HepG2 (cell line): Measurements from ENCODE around the gene ZSCAN1. TPM values are rescaled to one million over a fixed set of nuclear protein-coding genes. Genes with fewer than 3 reads are reported as not detected.

ENCODE experiments used
- ATAC-seq: fragments of 200-7000 bp; cut with Tn5 transposase; 3 replicates; pipeline ENCODE4 v1.9.1; 2020; ENCODE audit warnings: mild to moderate bottlenecking, moderate library complexity
- BruUV-seq: library from RNA; stranded (reverse); fragments of 400-500 nt; replicated peaks from 2 replicates; lab custom pipeline; 2021; lab: Mats Ljungman, UMichigan
- CTCF ChIA-PET: fragments of 300-600 bp; formaldehyde crosslinking; extraction: SDS; loops from one replicate; lab custom pipeline; 2021; ENCODE audit warnings: low total read pairs, inconsistent platforms, low intra/inter-chr PET ratio; lab: Yijun Ruan, JAX
- POLR2A ChIA-PET: fragments of 350-600 bp; sonication (Branson Sonifier 250); formaldehyde crosslinking; loops from one replicate; lab custom pipeline; 2020; ENCODE audit warnings: antibody characterized with exemption, inconsistent platforms; lab: Yijun Ruan, JAX
- DNase-seq: peaks from one replicate; pipeline ENCODE4 v3.0.0-alpha.2; 2015; ENCODE audit warnings: low spot score
- FAIRE-seq: peaks from 3 replicates; lab custom pipeline; 2011; peaks lifted over from hg19 to GRCh38; lab: Jason Lieb, UNC
- H2AFZ ChIP-seq: one replicate; pipeline ENCODE4 v1.6.1; 2011; ENCODE audit warnings: low read length, inconsistent platforms
- H3K27ac ChIP-seq: fragments of 300-600 bp; 3 replicates; pipeline ENCODE4 v1.8.0; 2011; ENCODE audit warnings: mixed run types, mild to moderate bottlenecking, mixed read lengths, low read length, inconsistent platforms; ENCODE audit not compliant: insufficient read depth; ENCODE audit errors: extremely low read length
- H3K27me3 ChIP-seq, 2 experiments: fragments of 200-600 bp in 1 of 2; 2 replicates in 1 of 2; 3 replicates in 1 of 2; pipeline versions ENCODE4 v1.6.0 to v1.8.0; 2011; ENCODE audit warnings: low read length in 2 of 2, mild to moderate bottlenecking in 2 of 2, moderate library complexity in 2 of 2, inconsistent platforms in 1 of 2; ENCODE audit not compliant: insufficient read depth in 2 of 2, control insufficient read depth in 1 of 2
- H3K36me3 ChIP-seq, 2 experiments: fragments of 200-600 bp in 1 of 2; replicated peaks in 1 of 2; 2 replicates in 1 of 2; 3 replicates in 1 of 2; pipeline versions ENCODE4 v1.5.1 to v1.8.0; 2011; ENCODE audit warnings: low read length in 2 of 2, inconsistent platforms in 1 of 2; ENCODE audit not compliant: insufficient read depth in 2 of 2, control insufficient read depth in 1 of 2
- H3K4me1 ChIP-seq: 2 replicates; pipeline ENCODE4 v1.5.1; 2012; ENCODE audit warnings: low read length, inconsistent platforms; ENCODE audit not compliant: insufficient read depth
- H3K4me2 ChIP-seq: 2 replicates; pipeline ENCODE4 v1.6.0; 2011; ENCODE audit warnings: low read depth, low read length, inconsistent platforms
- H3K4me3 ChIP-seq, 3 experiments: fragments of 200-600 bp in 1 of 3; sonication (generic), shearing (Covaris generic) in 1 of 3; replicated peaks in 1 of 3; 2 replicates each; pipeline ENCODE4 v1.5.1; 2011 to 2016; ENCODE audit warnings: low read length in 3 of 3, inconsistent platforms in 2 of 3, low read depth in 2 of 3, mild to moderate bottlenecking in 2 of 3, control low read depth in 1 of 3, mixed read lengths in 1 of 3; ENCODE audit not compliant: insufficient read depth in 1 of 3
- H3K79me2 ChIP-seq: one replicate; pipeline ENCODE4 v1.6.1; 2011; ENCODE audit warnings: low read length, inconsistent platforms; ENCODE audit not compliant: insufficient read depth
- H3K9ac ChIP-seq: 2 replicates; pipeline ENCODE4 v1.6.0; 2011; ENCODE audit warnings: mild to moderate bottlenecking, low read depth, low read length, inconsistent platforms; ENCODE audit not compliant: insufficient read depth
- H3K9me3 ChIP-seq: 2 replicates; pipeline ENCODE4 v1.5.1; 2012; ENCODE audit warnings: mild to moderate bottlenecking, low read length
- H4K20me1 ChIP-seq: 2 replicates; pipeline ENCODE4 v1.6.0; 2011; ENCODE audit warnings: inconsistent platforms, mild to moderate bottlenecking, low read length, moderate library complexity; ENCODE audit not compliant: insufficient read depth
- ARHGAP35 ChIP-seq: sonication (generic); formaldehyde crosslinking; IDR thresholded peaks from 2 replicates; pipeline ENCODE4 v1.9.0; 2022; ENCODE audit warnings: mild to moderate bottlenecking, inconsistent platforms, moderate library complexity, missing genetic modification reagents, borderline replicate concordance
- CREM ChIP-seq, 2 experiments: sonication (generic) in 1 of 2; formaldehyde crosslinking in 1 of 2; IDR thresholded peaks; 2 replicates each; pipeline versions ENCODE4 v1.4.0 to v1.6.1; 2016 to 2020; ENCODE audit warnings: antibody characterized with exemption in 1 of 2, mild to moderate bottlenecking in 1 of 2, missing genetic modification reagents in 1 of 2
- HOXA7 ChIP-seq: sonication (generic); formaldehyde crosslinking; IDR thresholded peaks from 2 replicates; pipeline ENCODE4 v1.8.1; 2022; ENCODE audit warnings: mild to moderate bottlenecking, missing genetic modification reagents, moderate library complexity
- NAIF1 ChIP-seq: sonication (generic); formaldehyde crosslinking; IDR thresholded peaks from 2 replicates; pipeline ENCODE4 v1.5.0; 2020; ENCODE audit warnings: mild to moderate bottlenecking, missing genetic modification reagents, borderline replicate concordance
- NR2F1 ChIP-seq, 2 experiments: fragments of 450-650 bp in 1 of 2; formaldehyde crosslinking in 1 of 2; IDR thresholded peaks; 2 replicates each; pipeline versions ENCODE4 v1.5.0 to v1.6.1; 2016 to 2020; ENCODE audit warnings: mild to moderate bottlenecking in 1 of 2, missing compliant biosample characterization in 1 of 2, missing genetic modification reagents in 1 of 2, moderate library complexity in 1 of 2
- TOPORS ChIP-seq: sonication (generic); formaldehyde crosslinking; IDR thresholded peaks from 2 replicates; pipeline ENCODE4 v1.8.0; 2023; ENCODE audit warnings: mild to moderate bottlenecking, missing genetic modification reagents
- ZC3H4 ChIP-seq: sonication (generic); formaldehyde crosslinking; IDR thresholded peaks from 2 replicates; pipeline ENCODE4 v1.4.0; 2020; ENCODE audit warnings: missing genetic modification reagents, borderline replicate concordance
- ZNF558 ChIP-seq: sonication (generic); formaldehyde crosslinking; IDR thresholded peaks from 2 replicates; pipeline ENCODE4 v1.9.0; 2022; ENCODE audit warnings: mild to moderate bottlenecking, missing genetic modification reagents, borderline replicate concordance
- WGBS: methylation state at CpG from one replicate; pipeline ENCODE4 v1.1.6; 2017; ENCODE audit warnings: low lambda C conversion rate; 5-methylcytosine and 5-hydroxymethylcytosine counted together
- in situ Hi-C: cut with HindIII; loops from 2 replicates; pipeline ENCODE4 v1.10.0; 2017; ENCODE audit warnings: low pct_unique_long_range_greater_than_20kb; ENCODE audit not compliant: extremely low pct_ligation_motif_present
- intact Hi-C: fragments of 100-400 bp; cut with micrococcal nuclease; formaldehyde crosslinking; loops from one replicate; pipeline ENCODE4 v1.10.0; 2022; ENCODE audit not compliant: unreplicated experiment
- polyA plus RNA-seq, 8 experiments: library from polyadenylated mRNA; depleted of rRNA in 3 of 8; stranded (reverse) in 7 of 8; unstranded in 1 of 8; fragments of >200 nt; fragmentation: Illumina TruSeq in 4 of 8; extraction: Trizol in 4 of 8; gene quantifications; 2 replicates each; pipeline versions ENCODE4 v1.2.1 to v1.2.3, GENCODE V29; 2011 to 2016; ENCODE audit warnings: low read depth in 4 of 8, missing spikeins in 1 of 8, mixed read lengths in 1 of 8; ENCODE audit not compliant: insufficient read depth in 1 of 8
- total RNA-seq, 5 experiments: library from RNA; depleted of rRNA; stranded (reverse); fragments of >200 nt; fragmentation: Illumina TruSeq; extraction: Trizol; gene quantifications; 2 replicates each; pipeline ENCODE4 v1.2.3, GENCODE V29; 2016; ENCODE audit warnings: low read depth in 1 of 5

The ZSCAN1 gene
- total and polyA plus RNA-seq, 2 of the 13 experiments (the other 11 are each of a cell fraction or from before 2014, with no cell fraction given) = not detected

DNA sequence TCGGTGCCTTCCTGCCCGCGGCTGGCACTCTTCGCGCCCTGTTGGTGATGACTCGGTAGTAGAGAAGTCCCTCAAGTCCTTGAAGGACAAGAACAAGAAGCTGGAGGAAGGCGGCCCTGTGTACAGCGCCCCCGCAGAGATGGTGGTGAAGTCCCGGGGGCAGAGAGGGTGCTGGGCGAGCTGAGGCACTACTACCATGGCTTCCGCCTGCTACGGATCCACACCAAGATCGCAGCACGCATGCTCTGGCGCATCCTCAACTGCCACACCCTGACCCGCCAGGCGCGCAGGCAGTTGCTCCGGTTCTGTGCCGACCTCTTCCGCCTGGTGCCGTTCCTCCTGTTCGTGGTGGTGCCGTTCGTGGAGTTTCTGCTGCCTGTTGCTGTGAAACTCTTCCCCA, 11.1 kb downstream of the ZSCAN1 start:
- Histone ChIP-seq H3K4me3 (no peak overlapping the region), H3K79me2 (no peaks in the 10 kb centered on the region), H3K4me2 (no peak overlapping the region), H3K36me3 (no peaks in the 10 kb centered on the region), H3K9me3 (peaks cover 63% of the 10 kb centered on the region), H3K27me3 (no peaks in the 10 kb centered on the region; a peak in 1 of 5 replicates), H3K9ac (no peak overlapping the region), H3K4me1 (no peaks in the 10 kb centered on the region), H4K20me1 (no peaks in the 10 kb centered on the region), H3K27ac (no peak overlapping the region), H2AFZ (no peak overlapping the region)
- FAIRE-seq (no peak), DNase-seq (no peak), ATAC-seq (no peak)
- TF ChIP-seq NR2F1 (CRISPR knock-in tag; IDR thresholded peaks at IDR 0.05) = no peak
- WGBS = 81% methylated on average over 16 of the region's 26 CpGs
- intact Hi-C loops (no loop called here), in situ Hi-C loops (no loop called here)
- no TSS peak for BruUV-seq
- CTCF ChIA-PET = no interaction called here
- POLR2A ChIA-PET = no interaction called here

DNA sequence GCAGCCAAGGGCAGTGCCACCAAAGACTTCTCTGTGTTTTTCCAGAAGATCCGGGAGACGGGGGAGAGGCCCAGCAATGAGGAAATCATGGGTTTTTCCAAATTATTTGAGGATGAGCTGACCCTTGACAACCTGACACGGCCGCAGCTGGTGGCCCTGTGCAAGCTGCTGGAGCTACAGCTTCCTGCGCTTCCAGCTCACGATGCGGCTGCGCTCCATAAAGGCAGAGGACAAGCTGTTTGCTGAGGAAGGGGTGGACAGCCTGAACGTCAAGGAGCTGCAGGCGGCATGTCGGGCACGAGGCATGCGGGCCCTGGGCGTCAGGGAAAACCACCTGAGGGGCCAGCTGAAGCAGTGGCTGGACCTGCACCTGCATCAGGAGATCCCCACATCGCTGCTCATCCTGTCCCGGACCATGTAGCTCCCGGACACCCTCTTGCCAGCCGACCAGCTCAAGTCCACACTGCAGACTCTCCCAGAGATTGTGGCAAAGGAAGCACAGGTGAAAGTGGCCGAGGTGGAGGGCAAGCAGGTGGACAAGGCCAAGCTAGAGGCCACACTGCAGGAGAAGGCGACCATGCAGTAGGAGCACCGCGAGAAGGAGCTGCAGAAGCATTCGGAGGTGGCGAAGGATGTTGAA, 11.7 kb downstream of the ZSCAN1 start:
- Histone ChIP-seq H3K36me3 (no peaks in the 10 kb centered on the region), H3K4me3 (no peak overlapping the region), H3K27ac (no peak overlapping the region), H3K9me3 (peaks cover 58% of the 10 kb centered on the region), H3K4me1 (no peaks in the 10 kb centered on the region), H3K4me2 (no peak overlapping the region), H3K9ac (no peak overlapping the region), H3K27me3 (no peaks in the 10 kb centered on the region; a peak in 1 of 5 replicates), H2AFZ (no peak overlapping the region), H3K79me2 (no peaks in the 10 kb centered on the region), H4K20me1 (no peaks in the 10 kb centered on the region)
- BruUV-seq = no TSS peak
- POLR2A ChIA-PET = no interaction called here
- FAIRE-seq (no peak), ATAC-seq (no peak), DNase-seq (no peak)
- 48% methylated on average over 16 of the region's 24 CpGs for WGBS
- TF ChIP-seq HOXA7 (CRISPR knock-in tag) (no peak), ZNF558 (CRISPR knock-in tag) (no peak), ARHGAP35 (CRISPR knock-in tag) (no peak), NAIF1 (CRISPR knock-in tag) (no peak), TOPORS (no peak), ZC3H4 (CRISPR knock-in tag) (no peak), CREM (IDR thresholded peaks at IDR 0.05) (no peak), CREM (CRISPR knock-in tag; IDR thresholded peaks at IDR 0.05) (no peak)
- TF ChIP-seq, all 625 proteins: peak for 0
- CTCF ChIA-PET = no interaction called here
- in situ Hi-C loops = no loop called here
- intact Hi-C loops = no loop called here
